Peyer's patch (tissue), 4 donors: Measurements from ENCODE around the gene PDZD4. TPM values are rescaled to one million over a fixed set of nuclear protein-coding genes. Genes with fewer than 3 reads are reported as not detected.

Source experiments
- DNase-seq, 3 donors: peaks; one replicate each; pipeline ENCODE4 v3.0.0-alpha.2; 2017 to 2019
- H3K27ac ChIP-seq, 4 donors: fragments of 200-600 bp; sonication (generic); one replicate each; pipeline ENCODE4 v1.5.1; 2016 to 2019
- H3K27me3 ChIP-seq, 2 donors: fragments of 200-600 bp; sonication (generic); one replicate each; pipeline ENCODE4 v1.5.1; 2019
- H3K36me3 ChIP-seq, 3 donors: fragments of 200-600 bp; sonication (generic); one replicate each; pipeline ENCODE4 v1.5.1; 2016 to 2019
- H3K4me1 ChIP-seq, 4 donors: fragments of 200-600 bp; sonication (generic); one replicate each; pipeline ENCODE4 v1.5.1; 2016 to 2019
- H3K4me3 ChIP-seq, 4 donors: fragments of 200-600 bp; sonication (generic); 1 replicate in 3 of 4; 2 replicates in 1 of 4; pipeline ENCODE4 v1.5.1; 2016 to 2019; ENCODE audit warnings: mild to moderate bottlenecking in 1 of 4
- H3K9me3 ChIP-seq, 4 donors: fragments of 200-600 bp; sonication (generic); one replicate each; pipeline ENCODE4 v1.5.1; 2016 to 2019; ENCODE audit warnings: mild to moderate bottlenecking in 1 of 4
- POLR2A ChIP-seq, 2 donors: fragments of 450-650 bp; IDR thresholded peaks; one replicate each; pipeline ENCODE4 v1.5.1; 2017; ENCODE audit warnings: antibody characterized with exemption in 2 of 2, mild to moderate bottlenecking in 2 of 2, moderate library complexity in 2 of 2
- total RNA-seq, 4 donors: library from RNA; depleted of rRNA; stranded (reverse); fragments of >200 nt; gene quantifications; one replicate each; pipeline ENCODE4 v1.1.0, GENCODE V29; 2016
- TF ChIP-seq, protein P1 (sequence below), 6 experiments: fragments of 450-650 bp in 4 of 6; fragments of 200-600 bp in 2 of 6; sonication (generic) in 1 of 6; IDR thresholded peaks; one replicate each; pipeline ENCODE4 v1.5.1; 2017 to 2019; ENCODE audit warnings: antibody characterized with exemption in 6 of 6, mild to moderate bottlenecking in 3 of 6, moderate library complexity in 1 of 6

The PDZD4 gene
- total RNA-seq, 4 donors from 2014 or later, result 1.2 to 8.3 (median 2.4) TPM

DNA sequence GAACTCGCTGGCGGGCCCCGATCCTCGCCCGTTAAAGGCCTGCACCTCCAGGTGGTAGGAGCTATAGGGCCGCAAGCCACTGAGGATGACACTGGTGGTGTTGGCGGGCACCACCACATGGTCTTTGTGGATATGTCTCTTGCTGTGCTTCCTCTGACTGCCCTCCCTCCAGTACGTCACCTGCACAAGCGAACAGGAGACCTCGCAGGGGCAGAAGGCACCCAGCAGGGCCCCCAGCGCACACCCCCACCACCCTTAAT is 34.9 kb upstream of the PDZD4 start:
- H3K27me3 ChIP-seq, result no peaks in the 10 kb centered on the region
- H3K4me1 ChIP-seq, result no peaks in the 10 kb centered on the region
- H3K9me3 ChIP-seq, result no peaks in the 10 kb centered on the region
- DNase-seq, result no peak
- no peak overlapping the region for H3K27ac ChIP-seq
- no peaks in the 10 kb centered on the region for H3K36me3 ChIP-seq
- no peak overlapping the region for H3K4me3 ChIP-seq
- TF ChIP-seq POLR2A (IDR thresholded peaks at IDR 0.05), result no peak
- TF ChIP-seq, protein P1, sequence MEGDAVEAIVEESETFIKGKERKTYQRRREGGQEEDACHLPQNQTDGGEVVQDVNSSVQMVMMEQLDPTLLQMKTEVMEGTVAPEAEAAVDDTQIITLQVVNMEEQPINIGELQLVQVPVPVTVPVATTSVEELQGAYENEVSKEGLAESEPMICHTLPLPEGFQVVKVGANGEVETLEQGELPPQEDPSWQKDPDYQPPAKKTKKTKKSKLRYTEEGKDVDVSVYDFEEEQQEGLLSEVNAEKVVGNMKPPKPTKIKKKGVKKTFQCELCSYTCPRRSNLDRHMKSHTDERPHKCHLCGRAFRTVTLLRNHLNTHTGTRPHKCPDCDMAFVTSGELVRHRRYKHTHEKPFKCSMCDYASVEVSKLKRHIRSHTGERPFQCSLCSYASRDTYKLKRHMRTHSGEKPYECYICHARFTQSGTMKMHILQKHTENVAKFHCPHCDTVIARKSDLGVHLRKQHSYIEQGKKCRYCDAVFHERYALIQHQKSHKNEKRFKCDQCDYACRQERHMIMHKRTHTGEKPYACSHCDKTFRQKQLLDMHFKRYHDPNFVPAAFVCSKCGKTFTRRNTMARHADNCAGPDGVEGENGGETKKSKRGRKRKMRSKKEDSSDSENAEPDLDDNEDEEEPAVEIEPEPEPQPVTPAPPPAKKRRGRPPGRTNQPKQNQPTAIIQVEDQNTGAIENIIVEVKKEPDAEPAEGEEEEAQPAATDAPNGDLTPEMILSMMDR (IDR thresholded peaks at IDR 0.05), result no peak

GRCh38 chrX:153864561-153865320 is 34.4 kb upstream of the PDZD4 start:
- Histone ChIP-seq H3K27me3 (no peaks in the 10 kb centered on the region), H3K9me3 (no peaks in the 10 kb centered on the region), H3K27ac (no peak overlapping the region), H3K4me3 (no peak overlapping the region), H3K4me1 (no peaks in the 10 kb centered on the region), H3K36me3 (no peaks in the 10 kb centered on the region)
- no peak for DNase-seq
- TF ChIP-seq, protein P1 (IDR thresholded peaks at IDR 0.05), result no peak
- no peak for TF ChIP-seq POLR2A (IDR thresholded peaks at IDR 0.05)

- Histone ChIP-seq H3K4me3 (no peak overlapping the region), H3K36me3 (no peaks in the 10 kb centered on the region), H3K4me1 (no peaks in the 10 kb centered on the region), H3K9me3 (no peaks in the 10 kb centered on the region), H3K27ac (no peak overlapping the region), H3K27me3 (no peaks in the 10 kb centered on the region)
- TF ChIP-seq POLR2A (IDR thresholded peaks at IDR 0.05), result no peak
- TF ChIP-seq, protein P1 (IDR thresholded peaks at IDR 0.05), result no peak
- DNase-seq, result no peak
Observed at GRCh38 chrX:153864101-153864500, 33.8 kb upstream of the PDZD4 start.

DNA sequence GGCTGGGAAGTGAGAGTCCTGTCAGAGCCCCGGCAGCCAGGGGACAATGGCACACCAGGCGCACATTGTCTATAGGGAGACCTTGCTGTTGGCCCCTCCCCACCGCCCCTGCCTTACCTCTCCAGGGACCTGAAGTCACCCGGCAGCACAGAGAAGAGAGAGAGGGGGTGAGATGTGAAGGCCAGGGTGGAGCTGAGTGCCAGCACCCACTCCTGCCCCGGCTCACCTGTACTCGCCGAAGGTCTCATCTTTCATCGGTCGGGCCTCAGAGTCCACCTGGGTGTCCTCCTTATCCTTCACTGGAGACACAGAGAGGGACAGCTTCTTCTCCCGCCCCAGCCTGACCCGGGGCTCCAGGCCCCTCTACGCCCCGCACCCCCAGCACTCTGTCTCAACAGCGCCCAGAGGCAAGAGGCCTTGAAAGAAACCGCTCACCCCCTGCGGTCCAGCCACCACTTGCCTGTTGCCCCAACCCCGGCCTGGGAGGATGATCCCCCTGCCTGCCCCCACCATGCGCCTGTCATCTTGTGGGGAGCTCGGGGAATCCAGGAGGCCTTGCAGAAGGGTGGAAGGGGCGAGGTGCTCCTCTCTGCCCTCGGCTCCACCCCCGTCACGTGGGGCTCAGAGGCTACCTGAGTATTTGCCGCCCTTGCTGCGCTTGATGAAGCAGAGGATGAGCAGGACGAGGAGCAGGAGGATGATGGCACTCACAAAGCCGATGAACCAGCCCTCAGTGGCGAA is 33.1 kb upstream of the PDZD4 start:
- H3K27ac ChIP-seq, result no peak overlapping the region
- no peaks in the 10 kb centered on the region for H3K36me3 ChIP-seq
- H3K27me3 ChIP-seq, result no peaks in the 10 kb centered on the region

GRCh38 chrX:153862369-153863250 is 32.3 kb upstream of the PDZD4 start:
- no peaks in the 10 kb centered on the region for H3K4me1 ChIP-seq
- H3K27me3 ChIP-seq, result no peaks in the 10 kb centered on the region
- no peak for TF ChIP-seq POLR2A (IDR thresholded peaks at IDR 0.05)
- no peak for DNase-seq
- H3K27ac ChIP-seq, result no peak overlapping the region
- no peak overlapping the region for H3K4me3 ChIP-seq
- no peaks in the 10 kb centered on the region for H3K36me3 ChIP-seq
- no peaks in the 10 kb centered on the region for H3K9me3 ChIP-seq

More for the DNA sequence above, 33.1 kb upstream of the PDZD4 start:
- DNase-seq, result no peak
- Histone ChIP-seq H3K4me1 (no peaks in the 10 kb centered on the region), H3K9me3 (no peaks in the 10 kb centered on the region), H3K4me3 (no peak overlapping the region)
- TF ChIP-seq, protein P1 (IDR thresholded peaks at IDR 0.05), result no peak
- no peak for TF ChIP-seq POLR2A (IDR thresholded peaks at IDR 0.05)
